Testis (tissue), 3 donors: ENCODE data around the gene TMEM156. TPM values are rescaled to one million over a fixed set of nuclear protein-coding genes. Genes with fewer than 3 reads are reported as not detected.
"Not testable (repeated sequence)": the region's sequence is repeated elsewhere in the genome, so short reads cannot be mapped to it uniquely, and the experiment has no call there.

Experiments
- DNase-seq: peaks from one replicate; pipeline ENCODE4 v3.0.0-alpha.2; 2019
- H3K27ac ChIP-seq, 2 donors: fragments of 200-600 bp; sonication (generic); one replicate each; pipeline ENCODE4 v1.5.1; 2019
- H3K27me3 ChIP-seq: fragments of 200-600 bp; sonication (generic); one replicate; pipeline ENCODE4 v1.5.1; 2019
- H3K36me3 ChIP-seq: fragments of 200-600 bp; sonication (generic); one replicate; pipeline ENCODE4 v1.5.1; 2017; ENCODE audit warnings: low read depth; ENCODE audit errors: missing control alignments
- H3K4me1 ChIP-seq: fragments of 200-600 bp; sonication (generic); one replicate; pipeline ENCODE4 v1.5.1; 2019
- H3K4me3 ChIP-seq, 2 donors: fragments of 200-600 bp; sonication (generic); one replicate each; pipeline ENCODE4 v1.5.1; 2017 to 2019
- H3K9me3 ChIP-seq: fragments of 200-600 bp; sonication (generic); one replicate; pipeline ENCODE4 v1.5.1; 2017
- POLR2A ChIP-seq: fragments of 450-650 bp; IDR thresholded peaks from one replicate; pipeline ENCODE4 v1.6.1; 2017; ENCODE audit warnings: antibody characterized with exemption, mild to moderate bottlenecking, moderate library complexity
- WGBS, 2 donors: methylation state at CpG; one replicate each; pipeline ENCODE4 v1.1.5; 2018; 5-methylcytosine and 5-hydroxymethylcytosine counted together
- intact Hi-C: fragments of 100-400 bp; cut with DNase I; formaldehyde crosslinking; loops from one replicate; pipeline ENCODE4 v1.15.1; 2023; ENCODE audit warnings: low total_unique reads
- polyA plus RNA-seq: library from polyadenylated mRNA; stranded (reverse); fragments of 350-450 nt; fragmentation: Illumina TruSeq; extraction: RNeasy Lipid Tissue Mini Kit (QIAGEN cat#74804); gene quantifications from one replicate; pipeline ENCODE4 v1.2.3, GENCODE V29; 2014; ENCODE audit warnings: low read depth, low replicate concordance; ENCODE audit not compliant: insufficient read depth
- total RNA-seq, 2 donors: library from RNA; depleted of rRNA; stranded (reverse); fragments of >200 nt; gene quantifications; one replicate each; pipeline ENCODE4 v1.2.3, GENCODE V29; 2016
- TF ChIP-seq, protein P1 (sequence below), 3 experiments: fragments of 450-650 bp in 2 of 3; fragments of 200-600 bp in 1 of 3; sonication (generic) in 1 of 3; IDR thresholded peaks; one replicate each; pipeline ENCODE4 v1.5.1; 2016 to 2019; ENCODE audit warnings: antibody characterized with exemption in 3 of 3, mild to moderate bottlenecking in 2 of 3, moderate library complexity in 1 of 3

TMEM156 gene
- total and polyA plus RNA-seq, 3 donors from 2014 or later = 0.86 TPM; not detected in 2

DNA sequence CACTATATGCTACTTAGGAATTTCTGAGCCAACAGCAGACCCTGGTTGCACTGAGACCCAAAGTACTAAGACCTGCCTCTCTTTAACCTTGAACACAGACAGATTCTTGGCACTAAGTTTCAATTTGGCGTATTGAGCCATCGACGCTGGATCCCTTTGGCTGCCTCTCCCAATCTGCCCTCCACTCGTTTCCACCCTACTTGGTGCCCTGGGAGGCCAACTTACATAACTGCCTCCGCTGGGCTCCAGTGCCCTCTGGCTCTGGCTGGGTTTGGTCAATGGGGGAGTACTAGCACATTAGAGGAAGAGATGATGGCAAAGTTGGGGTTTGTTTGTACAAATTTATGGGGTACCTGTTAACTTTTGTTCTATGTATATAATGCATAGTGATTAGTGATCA is 63.5 kb downstream of the TMEM156 start:
- H3K27ac ChIP-seq = no peak overlapping the region
- H3K27me3 ChIP-seq = no peaks in the 10 kb centered on the region
- no peaks in the 10 kb centered on the region for H3K9me3 ChIP-seq
- WGBS, 2 donors = 61 to 78% methylated on average over 5 of the region's 5 CpGs
- H3K4me3 ChIP-seq = no peak overlapping the region
- no peak for DNase-seq
- H3K4me1 ChIP-seq = no peaks in the 10 kb centered on the region
- H3K36me3 ChIP-seq = no peaks in the 10 kb centered on the region
- TF ChIP-seq POLR2A = no peak
- TF ChIP-seq, protein P1, sequence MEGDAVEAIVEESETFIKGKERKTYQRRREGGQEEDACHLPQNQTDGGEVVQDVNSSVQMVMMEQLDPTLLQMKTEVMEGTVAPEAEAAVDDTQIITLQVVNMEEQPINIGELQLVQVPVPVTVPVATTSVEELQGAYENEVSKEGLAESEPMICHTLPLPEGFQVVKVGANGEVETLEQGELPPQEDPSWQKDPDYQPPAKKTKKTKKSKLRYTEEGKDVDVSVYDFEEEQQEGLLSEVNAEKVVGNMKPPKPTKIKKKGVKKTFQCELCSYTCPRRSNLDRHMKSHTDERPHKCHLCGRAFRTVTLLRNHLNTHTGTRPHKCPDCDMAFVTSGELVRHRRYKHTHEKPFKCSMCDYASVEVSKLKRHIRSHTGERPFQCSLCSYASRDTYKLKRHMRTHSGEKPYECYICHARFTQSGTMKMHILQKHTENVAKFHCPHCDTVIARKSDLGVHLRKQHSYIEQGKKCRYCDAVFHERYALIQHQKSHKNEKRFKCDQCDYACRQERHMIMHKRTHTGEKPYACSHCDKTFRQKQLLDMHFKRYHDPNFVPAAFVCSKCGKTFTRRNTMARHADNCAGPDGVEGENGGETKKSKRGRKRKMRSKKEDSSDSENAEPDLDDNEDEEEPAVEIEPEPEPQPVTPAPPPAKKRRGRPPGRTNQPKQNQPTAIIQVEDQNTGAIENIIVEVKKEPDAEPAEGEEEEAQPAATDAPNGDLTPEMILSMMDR (IDR thresholded peaks at IDR 0.05) = no peak
- intact Hi-C loops = no loop called here

DNA sequence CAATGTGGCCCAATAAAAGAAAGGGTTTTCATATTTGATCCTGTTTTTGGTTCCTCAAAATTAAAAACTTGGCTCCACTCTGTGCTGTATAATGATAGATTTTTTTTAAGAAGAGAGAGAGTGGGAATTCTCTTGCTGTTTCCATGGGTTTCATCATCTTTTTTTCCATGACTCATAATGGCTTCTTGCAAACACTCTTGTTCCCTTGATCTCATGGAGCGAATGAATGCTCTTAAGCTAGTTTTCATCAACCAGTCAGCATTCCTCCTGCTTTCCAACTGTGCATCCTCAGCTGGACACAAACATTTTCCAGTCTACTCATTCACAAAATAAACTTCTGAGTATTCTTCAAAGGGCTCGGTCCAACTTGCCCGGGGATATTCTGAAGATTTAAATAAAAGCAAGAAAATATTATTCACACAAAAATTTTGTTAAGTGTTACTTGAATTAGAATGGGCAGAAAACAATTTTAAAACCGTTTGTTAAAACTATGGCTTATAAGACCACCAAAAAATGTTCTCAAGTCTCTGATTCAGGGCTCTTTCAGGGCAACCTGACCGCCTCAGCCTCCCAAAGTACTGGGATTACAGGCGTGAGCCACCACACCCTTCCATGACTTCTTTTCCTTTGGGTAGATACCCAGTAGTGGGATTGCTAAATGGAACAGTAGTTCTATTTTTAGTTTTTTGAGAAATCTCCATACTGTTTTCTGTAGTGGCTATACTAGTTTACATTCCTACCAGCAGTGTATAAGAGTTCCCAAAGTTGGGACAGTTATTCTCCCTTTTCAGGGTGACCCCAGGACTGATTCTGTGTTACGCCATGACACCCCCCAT is 64.7 kb downstream of the TMEM156 start:
- WGBS, 2 donors = 89% methylated on average over 7 of the region's 7 CpGs
- H3K4me3 ChIP-seq = no peak overlapping the region
- DNase-seq = no peak
- no peaks in the 10 kb centered on the region for H3K36me3 ChIP-seq
- TF ChIP-seq POLR2A = no peak
- TF ChIP-seq, protein P1 (IDR thresholded peaks at IDR 0.05) = no peak
- H3K27me3 ChIP-seq = no peaks in the 10 kb centered on the region
- no peaks in the 10 kb centered on the region for H3K9me3 ChIP-seq
- H3K27ac ChIP-seq = no peak overlapping the region
- intact Hi-C loops = no loop called here
- no peaks in the 10 kb centered on the region for H3K4me1 ChIP-seq

GRCh38 chr4:38965866-38966265 is 66.3 kb downstream of the TMEM156 start:
- intact Hi-C loops = no loop called here
- no peaks in the 10 kb centered on the region for H3K36me3 ChIP-seq
- WGBS, 2 donors = 84 to 86% methylated on average over 3 of the region's 3 CpGs
- no peak for DNase-seq
- H3K9me3 ChIP-seq = no peaks in the 10 kb centered on the region
- TF ChIP-seq, protein P1 (IDR thresholded peaks at IDR 0.05) = no peak
- TF ChIP-seq POLR2A = no peak
- no peak overlapping the region for H3K4me3 ChIP-seq
- H3K27ac ChIP-seq = no peak overlapping the region
- no peaks in the 10 kb centered on the region for H3K27me3 ChIP-seq
- H3K4me1 ChIP-seq = no peaks in the 10 kb centered on the region

- intact Hi-C loops = no loop called here
- no peaks in the 10 kb centered on the region for H3K9me3 ChIP-seq
- H3K27me3 ChIP-seq = no peaks in the 10 kb centered on the region
- no peak overlapping the region for H3K27ac ChIP-seq
- H3K36me3 ChIP-seq = no peaks in the 10 kb centered on the region
- no peak for TF ChIP-seq POLR2A
- TF ChIP-seq, protein P1 (IDR thresholded peaks at IDR 0.05) = no peak
- 89 to 92% methylated on average over 11 of the region's 11 CpGs for WGBS, 2 donors
- no peak for DNase-seq
- no peaks in the 10 kb centered on the region for H3K4me1 ChIP-seq
- H3K4me3 ChIP-seq = no peak overlapping the region
These were observed 67.0 kb downstream of the TMEM156 start for GRCh38 chr4:38964942-38965775.

- H3K27ac ChIP-seq, H3K4me1 ChIP-seq, H3K36me3 ChIP-seq, H3K4me3 ChIP-seq, DNase-seq, H3K27me3 ChIP-seq, intact Hi-C loops, H3K9me3 ChIP-seq: not testable (repeated sequence)
- 87 to 92% methylated on average over 5 of the region's 5 CpGs for WGBS, 2 donors
These were observed 73.0 kb downstream of the TMEM156 start for GRCh38 chr4:38959248-38959647.
